HG03558 (cell line): ENCODE data around the gene STAC.
"Not testable (repeated sequence)": the region's sequence is repeated elsewhere in the genome, so short reads cannot be mapped to it uniquely, and the experiment has no call there.

Source experiments
- ATAC-seq: cut with Tn5 transposase; IDR thresholded peaks from one replicate; pipeline ENCODE4 v1.9.1; 2021; ENCODE audit warnings: moderate number of reproducible peaks; ENCODE audit not compliant: unreplicated experiment; ENCODE audit errors: extremely low read depth

Gene STAC

DNA sequence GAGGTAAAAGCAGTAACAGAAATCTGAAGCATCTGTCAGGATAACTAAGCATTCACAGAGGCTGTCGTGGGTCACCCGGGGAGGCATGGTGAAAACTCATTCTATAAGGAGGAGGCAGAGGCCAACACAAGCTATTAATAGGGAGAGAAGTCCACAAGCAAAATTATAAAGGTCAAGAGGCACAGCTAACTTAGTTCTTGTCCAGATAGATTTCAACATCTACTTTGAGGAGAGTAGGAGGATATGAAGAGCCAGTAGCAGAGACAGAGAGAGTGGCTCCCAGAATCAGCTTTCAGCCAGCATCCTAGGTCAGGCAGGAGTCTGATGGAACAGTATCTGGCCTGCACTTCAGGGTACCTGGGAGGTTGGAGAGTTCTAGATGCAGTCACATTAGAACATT, 95.3 kb downstream of the STAC start:
- no peak for ATAC-seq

DNA sequence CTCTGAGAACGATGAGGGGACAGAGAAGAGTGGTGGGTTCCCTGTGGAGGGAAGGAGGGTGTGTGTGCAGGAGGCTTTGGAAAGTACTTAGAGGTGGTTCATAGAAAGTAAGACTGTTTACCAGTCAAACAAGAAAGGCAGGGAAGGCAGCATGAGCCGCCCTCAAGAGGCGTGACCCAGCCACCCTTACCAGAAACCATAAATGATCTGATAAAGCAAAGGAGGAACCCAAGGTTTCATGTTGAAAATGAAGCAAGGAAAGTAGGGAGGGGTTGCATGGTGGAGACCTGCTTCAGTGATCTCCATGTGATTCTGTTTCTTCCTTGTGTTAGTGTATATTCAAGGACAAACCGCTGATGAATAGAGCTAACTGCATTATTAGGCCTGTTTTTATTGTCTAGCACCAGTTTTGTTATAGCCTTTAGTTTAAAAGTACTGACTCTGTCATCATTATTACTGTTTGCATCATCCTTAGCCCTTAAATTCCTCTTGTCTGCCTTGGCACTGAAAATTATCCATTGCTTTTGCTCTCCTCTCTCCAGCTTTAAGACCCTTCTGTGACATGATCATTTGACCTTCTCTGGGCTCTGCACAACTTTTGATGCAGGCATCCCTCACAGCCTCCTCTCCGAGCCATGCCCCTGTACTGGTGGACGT, 96.1 kb downstream of the STAC start:
- no peak for ATAC-seq

DNA sequence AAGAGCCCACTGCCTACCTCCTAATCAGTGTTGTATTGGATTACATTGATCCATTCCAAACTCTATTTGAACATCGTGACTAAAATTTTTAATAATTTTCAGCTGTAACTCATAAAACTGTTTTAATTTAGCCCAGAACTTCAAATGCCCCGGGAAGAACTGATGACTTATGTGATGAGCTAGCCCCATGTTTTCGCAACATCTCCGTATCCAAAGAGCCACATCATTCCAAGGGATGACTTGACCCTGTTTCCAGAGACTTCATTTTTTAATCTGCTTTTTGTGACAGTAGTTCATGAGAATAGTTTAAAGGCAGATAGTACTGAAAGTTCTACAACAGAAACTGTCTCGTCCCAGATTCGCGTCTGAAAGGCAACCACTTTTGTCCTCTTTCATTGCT, 97.4 kb downstream of the STAC start:
- ATAC-seq = no peak

DNA sequence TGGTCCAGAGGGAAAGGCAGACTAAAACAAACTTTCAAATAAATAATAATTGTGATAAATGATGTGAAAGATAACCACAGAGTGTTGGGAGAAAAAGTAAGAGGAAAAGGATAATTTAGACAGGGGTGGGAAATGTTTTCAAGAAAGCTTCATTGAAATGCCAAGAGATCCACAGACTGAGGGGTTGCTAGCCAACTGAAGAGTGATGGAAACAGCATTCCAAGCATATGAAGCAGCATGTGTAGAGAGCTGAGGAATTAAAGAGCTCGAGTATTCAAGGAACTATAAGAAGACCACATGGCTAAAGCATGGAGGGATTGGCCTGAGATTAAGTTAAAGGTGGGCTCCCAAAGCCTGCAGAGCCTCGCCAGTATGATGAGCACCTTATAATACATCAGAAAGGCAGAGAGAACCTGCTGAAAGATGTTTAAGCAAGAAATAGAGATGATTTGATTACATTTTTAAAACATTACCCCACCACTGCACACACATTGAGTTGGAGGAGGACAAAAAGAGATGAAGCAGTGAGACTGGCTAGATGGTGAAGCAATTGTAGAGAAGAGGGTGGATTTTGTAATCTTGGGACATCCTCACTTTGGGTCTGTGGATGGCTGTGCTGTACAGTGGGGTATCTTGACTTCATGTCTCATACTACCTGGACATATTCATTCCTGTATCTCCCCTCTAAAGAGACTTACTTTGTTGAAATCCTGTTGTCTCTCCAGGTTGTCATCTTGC, 100.8 kb downstream of the STAC start:
- no peak for ATAC-seq

DNA sequence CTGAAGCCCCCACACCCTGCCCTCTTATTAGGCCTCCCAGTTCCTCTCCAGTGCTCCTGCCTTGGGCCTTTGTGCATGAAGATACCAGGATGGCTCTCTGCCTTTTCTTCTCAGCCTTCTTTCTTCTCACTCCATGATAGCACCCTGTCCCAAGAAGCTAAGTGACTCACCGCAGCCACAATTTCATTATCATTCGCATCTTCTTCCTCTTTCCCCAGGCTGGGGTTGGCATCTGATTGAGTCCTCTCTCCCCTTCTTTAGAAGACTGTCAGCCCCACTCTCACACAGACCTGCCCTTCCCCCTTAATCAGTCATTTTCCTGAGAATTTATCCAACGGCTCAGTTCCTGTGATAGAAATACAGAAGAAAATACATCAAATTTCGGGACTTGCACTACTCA, 102.0 kb downstream of the STAC start:
- no peak for ATAC-seq

DNA sequence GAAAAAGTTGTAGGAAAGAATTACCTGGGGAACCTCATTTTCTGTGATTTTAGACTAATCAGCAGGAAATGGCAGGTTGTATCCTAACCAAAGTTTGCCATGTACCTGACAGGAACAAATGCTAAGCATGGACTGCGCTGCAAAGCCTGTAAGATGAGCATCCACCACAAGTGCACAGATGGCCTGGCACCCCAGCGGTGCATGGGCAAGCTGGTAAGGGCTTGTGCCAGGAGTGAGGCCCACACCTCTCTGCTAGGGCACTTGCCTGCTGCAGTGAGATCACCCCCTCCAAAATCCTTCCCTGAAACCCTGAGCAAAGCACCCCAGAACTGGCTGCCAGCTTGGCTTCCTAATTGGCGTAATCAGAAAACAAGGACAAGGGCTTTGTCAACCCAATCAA, 102.6 kb downstream of the STAC start:
- no peak for ATAC-seq

DNA sequence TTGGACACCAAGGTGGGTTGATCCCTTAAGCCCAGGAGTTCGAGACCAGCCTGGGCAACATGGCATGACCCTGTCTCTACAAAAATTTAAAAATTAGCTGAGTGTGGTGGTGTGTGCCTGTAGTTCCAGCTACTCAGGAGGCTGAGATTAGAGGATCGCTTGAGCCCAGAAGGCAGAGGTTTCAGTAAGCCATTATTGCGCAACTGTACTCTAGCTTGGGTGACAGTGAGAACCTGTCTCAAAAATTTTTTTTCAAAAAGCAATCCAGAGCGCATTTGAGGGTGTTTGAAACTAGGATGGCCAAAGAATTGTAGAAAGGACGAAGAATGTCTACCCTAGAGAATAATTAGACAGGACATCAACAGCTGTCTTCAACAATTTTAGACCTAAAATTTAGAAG, 103.4 kb downstream of the STAC start:
- ATAC-seq = no peak

DNA sequence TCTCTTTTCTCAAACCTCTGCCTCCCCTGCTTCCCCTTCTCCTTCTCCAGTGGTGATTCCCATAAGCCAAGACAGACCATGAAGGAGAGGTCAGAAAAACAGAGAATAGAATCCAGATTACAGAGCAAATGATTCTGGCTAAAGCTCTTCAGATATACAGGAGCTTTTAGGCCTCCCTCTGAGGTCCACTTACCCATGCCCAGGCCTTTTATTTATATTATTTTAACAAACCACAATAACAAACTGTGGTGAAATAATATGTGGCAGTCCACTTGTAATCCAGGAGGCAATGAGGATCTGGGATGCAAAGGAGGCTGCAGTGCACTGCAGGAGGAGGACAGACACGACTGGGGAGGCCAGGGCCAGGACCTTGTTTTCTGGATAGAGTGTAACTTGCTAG, 104.1 kb downstream of the STAC start:
- ATAC-seq = no peak

DNA sequence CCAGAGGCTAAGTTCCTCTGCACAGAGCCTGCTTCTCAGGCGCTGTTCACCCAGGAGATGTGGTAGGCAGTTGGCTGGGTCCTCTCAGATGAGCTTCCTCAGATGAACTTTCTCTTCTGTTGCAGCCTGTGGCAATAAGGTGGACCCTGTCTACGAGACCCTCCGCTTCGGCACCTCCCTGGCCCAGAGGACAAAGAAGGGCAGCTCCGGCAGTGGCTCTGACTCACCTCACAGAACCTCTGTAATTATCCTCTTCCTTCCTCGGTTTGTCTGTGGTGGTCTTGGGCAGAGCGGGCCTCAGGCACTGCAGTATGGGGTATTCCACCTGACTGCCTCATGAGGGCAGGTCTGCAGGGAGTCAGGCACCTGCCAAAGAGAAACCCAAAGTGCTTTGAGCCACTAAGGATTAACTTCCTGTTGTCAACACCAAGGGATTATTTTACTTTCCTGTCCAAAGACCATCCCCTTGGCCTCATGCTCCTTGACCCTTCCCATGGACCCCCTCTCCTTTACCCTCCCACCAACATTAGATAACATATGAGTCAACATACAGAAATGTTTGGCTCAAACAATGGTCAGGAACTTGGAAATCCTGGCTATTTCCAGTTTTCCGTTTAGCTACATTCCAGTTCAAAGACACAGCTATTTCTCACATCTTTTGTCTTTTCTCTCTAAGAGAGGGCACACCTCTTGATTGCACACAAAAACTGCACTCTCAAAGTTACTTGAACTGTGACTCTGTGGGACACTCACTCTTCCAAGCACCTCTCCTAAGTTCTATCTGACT, 105.9 kb downstream of the STAC start:
- ATAC-seq = no peak

DNA sequence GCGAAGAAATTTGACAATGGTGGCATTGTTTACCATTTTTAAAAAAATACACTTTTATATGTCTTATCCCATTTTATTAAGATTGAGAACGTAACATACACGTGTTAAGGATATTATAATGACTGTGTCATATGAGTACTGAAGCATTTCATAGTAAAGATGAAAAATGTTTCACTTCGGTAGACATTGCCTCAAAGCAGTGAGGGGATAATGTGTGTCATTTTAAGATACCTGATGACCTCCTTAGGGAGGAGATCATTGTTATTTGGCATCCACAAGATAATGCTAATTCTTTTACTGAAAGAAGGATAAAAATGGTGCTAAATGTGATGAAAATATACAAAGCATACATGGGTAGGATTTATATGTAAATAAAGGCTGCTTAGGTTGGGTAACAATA, 107.3 kb downstream of the STAC start:
- no peak for ATAC-seq

DNA sequence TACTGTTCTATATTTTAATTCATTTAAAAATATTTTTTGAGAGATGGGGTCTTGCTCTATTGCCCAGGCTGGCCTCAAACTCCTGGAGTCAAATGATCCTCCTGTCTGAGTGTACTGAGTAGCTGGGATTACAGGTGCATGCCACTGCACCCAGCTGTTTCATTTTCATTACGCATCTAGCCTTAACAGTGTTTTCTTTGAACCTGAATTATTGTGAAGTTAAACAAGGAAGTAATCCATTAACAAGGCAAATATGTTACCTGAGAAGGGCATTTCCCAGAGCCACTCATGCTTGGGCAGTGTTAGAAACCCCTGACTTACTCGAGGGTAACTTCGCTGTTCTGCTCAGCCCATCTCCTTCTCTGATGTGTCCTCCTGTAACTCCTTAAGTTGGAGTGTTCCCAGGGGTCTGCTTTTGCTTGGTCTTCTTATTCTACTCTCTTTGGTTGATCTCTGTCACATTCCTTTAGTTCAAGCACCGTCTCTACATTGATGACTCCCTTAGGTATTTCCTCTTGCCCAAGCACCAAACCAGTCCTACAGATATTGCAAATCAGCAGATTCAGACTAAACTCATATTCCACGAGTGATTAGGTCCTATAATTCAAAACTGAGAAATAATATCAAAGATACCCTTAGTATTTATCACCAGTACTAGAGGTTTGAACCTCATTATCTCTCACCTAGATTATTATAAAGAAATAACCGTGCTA, 107.9 kb downstream of the STAC start:
- ATAC-seq = no peak

DNA sequence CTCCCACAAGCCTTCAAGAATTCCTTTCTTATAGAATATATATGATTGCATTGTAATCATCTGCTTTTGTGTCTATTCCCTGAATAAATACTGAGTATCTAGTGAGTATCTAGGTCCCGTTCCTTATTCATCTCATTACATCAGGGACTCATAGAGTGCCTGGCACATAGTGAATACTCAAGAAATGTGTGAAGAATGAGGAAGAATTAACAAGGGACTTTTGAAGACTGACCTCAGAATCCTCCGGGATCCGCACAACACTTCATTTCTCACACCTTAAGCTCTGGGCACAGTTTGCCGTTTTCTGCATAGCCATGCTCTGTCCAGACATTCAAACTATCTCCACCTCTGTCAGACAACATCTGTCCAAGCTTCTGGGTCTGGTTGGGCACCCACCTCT, 108.8 kb downstream of the STAC start:
- ATAC-seq = no peak

DNA sequence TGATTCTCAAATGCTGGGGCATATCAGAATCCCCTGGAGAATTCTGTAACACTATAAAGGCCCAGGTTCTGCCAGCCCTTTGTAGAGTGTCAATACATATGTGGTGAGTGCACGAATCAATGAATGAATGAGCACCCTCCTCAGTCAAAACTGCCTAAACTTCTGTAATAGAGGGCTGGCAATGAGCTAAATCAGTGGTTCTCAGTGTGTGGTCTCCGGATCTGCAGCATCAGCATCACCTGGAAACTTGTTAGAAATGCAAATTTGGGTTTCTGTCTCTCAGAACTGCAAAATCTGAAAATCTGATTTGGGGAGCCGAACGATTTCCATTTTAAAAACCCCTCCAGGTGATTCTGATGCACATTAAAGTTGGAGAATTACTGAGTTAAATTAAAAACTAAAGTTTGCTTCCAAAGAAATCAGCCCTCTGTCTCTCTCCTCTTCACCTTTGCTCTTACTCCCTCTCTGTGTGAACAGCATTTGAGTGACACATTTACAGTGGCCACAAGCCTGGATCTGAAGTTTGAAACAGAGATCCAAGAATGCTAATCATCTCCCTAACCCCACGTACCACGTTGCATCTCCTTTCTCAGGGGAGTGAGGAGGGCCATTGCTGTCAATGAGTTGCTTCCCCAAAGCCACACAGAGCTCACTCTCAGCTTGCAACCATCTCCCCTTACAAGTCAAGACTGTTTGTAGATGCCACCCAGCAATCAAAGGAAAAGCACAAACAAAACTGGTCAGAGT, 109.5 kb downstream of the STAC start:
- no peak for ATAC-seq

DNA sequence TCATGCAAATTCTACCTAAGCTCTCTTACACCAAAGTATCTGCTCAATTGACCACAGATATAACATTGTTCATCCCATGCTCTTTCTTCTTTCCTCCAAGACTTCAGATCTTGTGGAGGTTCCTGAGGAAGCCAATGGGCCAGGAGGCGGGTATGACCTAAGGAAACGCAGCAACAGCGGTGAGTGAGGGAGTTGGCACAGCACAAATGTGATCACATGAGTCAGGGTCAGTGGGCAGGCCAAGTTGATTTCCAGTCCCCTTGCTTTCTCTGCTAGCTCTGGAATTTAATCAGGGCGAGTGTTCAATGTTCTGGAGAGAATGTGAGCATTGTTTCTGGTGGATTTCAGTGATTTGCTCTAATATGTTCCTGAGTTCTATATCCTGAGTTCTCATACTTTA, 112.7 kb downstream of the STAC start:
- ATAC-seq = no peak

DNA sequence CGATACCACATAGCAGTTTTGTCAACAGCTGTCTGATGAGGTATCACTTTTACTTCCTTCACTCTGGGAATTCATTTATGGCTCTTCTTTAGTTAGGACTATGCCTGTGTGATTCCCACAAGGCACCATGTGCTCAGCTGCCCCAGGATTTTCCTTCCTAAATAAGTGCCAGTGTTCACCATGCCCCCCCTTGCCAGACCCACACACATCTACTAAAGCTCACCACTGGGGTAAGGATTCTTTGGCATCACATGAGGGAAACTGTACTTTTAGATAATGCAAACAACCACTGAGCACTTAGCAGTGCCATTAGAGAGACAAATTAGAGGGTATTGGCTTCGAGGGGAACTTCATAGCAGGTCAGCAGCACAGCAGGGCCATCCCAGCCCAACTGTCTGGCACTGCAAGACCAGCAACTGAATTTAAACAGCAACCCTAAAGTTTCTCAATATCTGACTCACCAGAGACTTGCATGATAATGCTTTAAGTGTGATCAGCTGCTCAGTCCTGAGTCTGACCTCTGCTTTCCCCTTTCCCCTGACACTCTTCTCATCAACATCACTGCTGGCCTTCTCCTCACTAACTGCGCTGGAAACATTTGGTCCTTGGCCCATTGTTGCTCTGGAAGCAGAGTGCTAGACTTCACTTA, 114.3 kb downstream of the STAC start:
- ATAC-seq = no peak

DNA sequence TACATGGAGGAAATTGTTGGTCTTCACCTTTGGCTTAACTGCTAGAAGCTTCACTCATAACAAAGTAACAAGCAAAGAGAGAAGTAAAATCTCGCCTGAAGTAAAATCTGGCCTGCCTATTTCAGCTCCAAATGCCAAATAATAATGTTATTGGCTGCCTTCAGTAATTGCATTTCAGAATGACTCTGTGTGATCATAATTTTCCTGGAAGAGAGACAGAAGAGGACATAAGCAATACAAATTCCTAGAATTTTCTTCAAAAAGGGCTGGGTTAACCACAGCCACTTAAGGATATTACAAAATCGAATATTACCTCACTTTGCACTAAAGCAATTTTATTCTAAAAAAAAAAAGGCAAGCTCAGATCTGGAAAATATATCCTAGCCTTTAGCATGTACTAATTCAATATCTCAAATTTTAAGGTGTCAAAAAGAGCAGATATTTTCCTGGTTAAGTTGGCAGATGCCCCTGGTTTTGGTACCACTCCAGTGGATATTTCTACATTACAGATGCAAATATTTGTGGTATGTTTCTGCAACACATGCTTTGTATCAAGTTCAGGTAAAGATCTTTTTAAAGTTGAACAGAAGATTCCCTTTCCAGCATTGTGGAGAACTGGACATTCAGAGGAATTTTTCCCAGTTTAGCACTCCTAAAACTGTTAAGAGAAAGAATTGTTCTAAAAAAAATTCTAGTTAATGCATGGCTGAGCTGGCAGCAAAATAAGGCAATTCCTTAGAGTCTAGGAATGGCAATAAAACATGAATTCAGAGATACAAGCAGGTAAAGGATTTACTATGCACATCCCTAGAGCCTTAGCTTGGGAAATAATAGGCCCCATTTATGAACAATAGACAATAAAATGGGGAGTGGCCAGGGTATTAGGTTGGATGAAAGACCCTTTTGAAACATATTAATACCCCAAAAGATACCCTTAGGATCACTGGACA, 116.7 kb downstream of the STAC start:
- no peak for ATAC-seq

DNA sequence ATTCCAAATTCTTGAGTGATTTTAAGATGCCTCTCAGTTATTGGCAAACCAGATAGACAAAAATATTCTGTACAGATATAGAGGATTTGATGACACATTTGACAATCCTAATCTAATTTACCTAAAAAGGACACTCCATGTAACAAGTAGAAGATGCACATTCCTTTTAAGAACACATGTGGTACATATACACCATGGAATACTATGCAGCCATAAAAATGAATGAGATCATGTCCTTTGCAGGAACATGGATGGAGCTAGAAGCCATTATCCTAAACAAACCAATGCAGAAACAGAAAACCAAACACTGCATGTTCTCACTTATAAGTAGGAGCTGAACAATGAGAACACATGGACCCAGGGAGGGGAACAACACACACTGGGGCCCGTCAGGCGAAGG, 119.7 kb downstream of the STAC start:
- not testable (repeated sequence) for ATAC-seq

DNA sequence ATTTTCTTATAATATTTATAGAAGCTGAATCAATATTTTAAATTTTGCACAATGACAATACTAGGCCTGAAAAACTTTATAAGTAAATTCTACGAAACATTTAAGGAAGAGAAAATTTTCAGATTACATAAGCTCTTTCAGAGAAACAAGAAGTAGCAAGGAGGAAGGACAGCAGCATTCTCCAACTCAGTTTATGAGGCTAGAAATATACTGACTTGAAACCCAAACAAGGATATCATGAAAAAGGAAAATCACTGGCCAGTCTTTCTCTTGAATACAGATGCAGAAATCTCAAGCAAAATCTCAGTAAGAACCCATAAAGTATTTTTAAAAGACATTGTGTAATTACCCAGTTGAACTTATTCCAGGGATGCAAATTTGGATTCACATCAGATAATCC, 121.3 kb downstream of the STAC start:
- ATAC-seq = no peak

DNA sequence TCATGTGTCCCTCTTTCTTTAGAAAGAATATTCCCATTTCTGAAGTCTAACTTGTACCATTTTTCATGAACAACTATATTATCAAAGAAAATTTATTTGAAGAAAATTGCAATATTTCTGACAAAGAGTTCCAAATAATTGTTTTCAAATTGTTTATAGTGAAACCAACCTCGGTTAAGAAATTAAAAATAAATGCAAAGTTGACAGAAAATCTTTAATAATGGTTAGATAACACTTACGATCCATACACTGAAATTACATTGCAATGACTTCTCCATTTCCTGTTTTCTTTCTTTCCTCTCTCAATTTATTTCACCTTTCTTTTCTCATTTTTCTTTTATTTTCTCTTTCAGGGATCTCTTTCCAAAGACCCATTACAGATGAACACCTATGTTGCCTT, 125.1 kb downstream of the STAC start:
- no peak for ATAC-seq
